ENCODE results near the gene RPS6KC1. TPM values are rescaled to one million over a fixed set of nuclear protein-coding genes. Genes with fewer than 3 reads are reported as not detected.
A peak's percentile ranks its signal among the peaks of the same experiment; 100 is the strongest.

The RPS6KC1 gene
- total RNA-seq, 1 donor from 2014 or later, result 14.9 TPM

- H3K27me3 ChIP-seq (ENCODE audit: control insufficient read depth, insufficient read depth, low read length), result no peaks in the 10 kb centered on the region
- H3K36me3 ChIP-seq (ENCODE audit: control insufficient read depth, insufficient read depth, low read length), result no peaks in the 10 kb centered on the region
- H3K4me3 ChIP-seq (ENCODE audit: low read depth, low read length), result peak overlapping the region; percentile 95
- TF ChIP-seq CTCF (IDR thresholded peaks at IDR 0.05; ENCODE audit: insufficient read depth, low read length, poor library complexity, severe bottlenecking), result no peak
- DNase-seq (ENCODE audit: low read depth), result no peak
Observed at GRCh38 chr1:213051881-213052202, 801 bp downstream of the RPS6KC1 start.

DNA sequence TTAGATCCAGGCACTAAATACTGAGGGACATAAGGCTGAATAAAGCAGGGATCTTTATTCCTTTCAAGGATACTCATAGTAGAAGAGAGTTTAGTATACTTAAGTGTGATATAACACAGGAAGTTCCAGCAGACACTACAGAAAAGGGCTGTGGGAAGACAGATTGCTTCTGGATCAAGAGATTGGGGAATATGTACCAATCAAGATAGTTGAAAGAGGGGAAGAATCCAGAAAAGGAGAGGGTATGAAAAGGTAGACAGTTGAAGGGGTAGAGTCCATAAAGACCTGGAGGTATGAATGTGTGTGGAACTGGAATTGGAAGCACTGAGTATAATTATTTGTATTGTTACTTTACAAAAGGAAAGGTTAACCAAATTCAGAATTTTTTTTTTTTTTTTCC lies 2.4 kb downstream of the RPS6KC1 start:
- Histone ChIP-seq H3K27me3 (ENCODE audit: control insufficient read depth, insufficient read depth, low read length) (no peaks in the 10 kb centered on the region), H3K4me3 (ENCODE audit: low read depth, low read length) (no peak overlapping the region), H3K36me3 (ENCODE audit: control insufficient read depth, insufficient read depth, low read length) (no peaks in the 10 kb centered on the region)
- no peak for DNase-seq (ENCODE audit: low read depth)
- no peak for TF ChIP-seq CTCF (IDR thresholded peaks at IDR 0.05; ENCODE audit: insufficient read depth, low read length, poor library complexity, severe bottlenecking)

- TF ChIP-seq CTCF (IDR thresholded peaks at IDR 0.05; ENCODE audit: insufficient read depth, low read length, poor library complexity, severe bottlenecking), result no peak
- Histone ChIP-seq H3K27me3 (ENCODE audit: control insufficient read depth, insufficient read depth, low read length) (no peaks in the 10 kb centered on the region), H3K4me3 (ENCODE audit: low read depth, low read length) (no peak overlapping the region), H3K36me3 (ENCODE audit: control insufficient read depth, insufficient read depth, low read length) (no peaks in the 10 kb centered on the region)
- no peak for DNase-seq (ENCODE audit: low read depth)
Observed at GRCh38 chr1:213054142-213054541, 3.1 kb downstream of the RPS6KC1 start.

- no peak overlapping the region for H3K4me3 ChIP-seq (ENCODE audit: low read depth, low read length)
- no peak for TF ChIP-seq CTCF (IDR thresholded peaks at IDR 0.05; ENCODE audit: insufficient read depth, low read length, poor library complexity, severe bottlenecking)
- no peaks in the 10 kb centered on the region for H3K27me3 ChIP-seq (ENCODE audit: control insufficient read depth, insufficient read depth, low read length)
- no peak for DNase-seq (ENCODE audit: low read depth)
- H3K36me3 ChIP-seq (ENCODE audit: control insufficient read depth, insufficient read depth, low read length), result no peaks in the 10 kb centered on the region
Observed at GRCh38 chr1:213054733-213055591, 3.9 kb downstream of the RPS6KC1 start.

- no peak for TF ChIP-seq CTCF (IDR thresholded peaks at IDR 0.05; ENCODE audit: insufficient read depth, low read length, poor library complexity, severe bottlenecking)
- no peak for DNase-seq (ENCODE audit: low read depth)
Observed at GRCh38 chr1:213055767-213056166, 4.7 kb downstream of the RPS6KC1 start.

More at GRCh38 chr1:213055767-213056166, 4.7 kb downstream of the RPS6KC1 start:
- Histone ChIP-seq H3K27me3 (ENCODE audit: control insufficient read depth, insufficient read depth, low read length) (no peaks in the 10 kb centered on the region), H3K36me3 (ENCODE audit: control insufficient read depth, insufficient read depth, low read length) (no peaks in the 10 kb centered on the region), H3K4me3 (ENCODE audit: low read depth, low read length) (no peak overlapping the region)

All from kidney epithelial cell (primary cell).